GM19023 (cell line): ENCODE results near the gene ABHD16A.
A peak's percentile ranks its signal among the peaks of the same experiment; 100 is the strongest.

ENCODE experiments used
- ATAC-seq: cut with Tn5 transposase; IDR thresholded peaks from one replicate; pipeline ENCODE4 v1.9.1; 2021; ENCODE audit warnings: mild to moderate bottlenecking, moderate library complexity; ENCODE audit not compliant: unreplicated experiment

ABHD16A gene

DNA sequence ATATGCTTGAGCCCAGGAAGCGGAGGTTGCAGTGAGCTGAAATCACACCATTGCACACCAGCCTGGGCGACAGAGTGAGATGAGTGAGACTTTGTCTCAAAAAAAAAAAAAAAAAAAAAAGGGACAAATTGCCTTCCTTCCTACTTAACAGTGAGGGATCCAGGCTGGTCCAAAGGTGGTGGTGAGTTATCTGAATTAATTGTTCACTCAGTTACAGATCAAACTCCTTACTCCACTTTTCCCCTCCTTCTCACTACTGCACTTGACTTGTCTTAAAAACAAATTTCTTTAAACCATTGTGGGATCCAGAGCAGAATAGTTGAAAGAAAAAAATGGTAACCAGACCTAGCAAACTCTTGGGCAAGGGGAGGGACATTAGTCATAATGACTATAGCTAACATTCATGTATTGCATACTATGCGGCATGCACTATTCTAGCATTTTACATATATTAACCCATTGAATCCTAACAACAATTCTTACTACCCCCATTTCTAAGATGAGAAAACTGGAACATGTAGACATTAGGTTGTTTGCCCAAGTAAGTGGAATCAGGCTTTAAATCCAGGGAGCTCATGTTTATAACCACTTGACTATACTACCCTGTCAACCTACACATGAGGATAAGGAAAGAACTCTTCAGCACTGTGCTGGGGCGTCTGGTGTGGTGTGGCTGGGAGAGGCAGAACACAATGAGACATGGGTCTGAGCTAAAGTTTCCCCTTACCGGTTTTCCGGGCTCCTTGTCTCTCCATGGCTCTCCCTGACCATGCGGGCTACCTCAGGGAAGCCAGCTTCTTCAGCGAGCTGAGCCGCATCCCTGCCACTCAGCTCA, 39.8 kb downstream of the ABHD16A start:
- no peak for ATAC-seq

- ATAC-seq, result no peak
Measured at GRCh38 chr6:31662124-31662723, 40.9 kb downstream of the ABHD16A start.

GRCh38 chr6:31661262-31662123, 41.6 kb downstream of the ABHD16A start:
- no peak for ATAC-seq

DNA sequence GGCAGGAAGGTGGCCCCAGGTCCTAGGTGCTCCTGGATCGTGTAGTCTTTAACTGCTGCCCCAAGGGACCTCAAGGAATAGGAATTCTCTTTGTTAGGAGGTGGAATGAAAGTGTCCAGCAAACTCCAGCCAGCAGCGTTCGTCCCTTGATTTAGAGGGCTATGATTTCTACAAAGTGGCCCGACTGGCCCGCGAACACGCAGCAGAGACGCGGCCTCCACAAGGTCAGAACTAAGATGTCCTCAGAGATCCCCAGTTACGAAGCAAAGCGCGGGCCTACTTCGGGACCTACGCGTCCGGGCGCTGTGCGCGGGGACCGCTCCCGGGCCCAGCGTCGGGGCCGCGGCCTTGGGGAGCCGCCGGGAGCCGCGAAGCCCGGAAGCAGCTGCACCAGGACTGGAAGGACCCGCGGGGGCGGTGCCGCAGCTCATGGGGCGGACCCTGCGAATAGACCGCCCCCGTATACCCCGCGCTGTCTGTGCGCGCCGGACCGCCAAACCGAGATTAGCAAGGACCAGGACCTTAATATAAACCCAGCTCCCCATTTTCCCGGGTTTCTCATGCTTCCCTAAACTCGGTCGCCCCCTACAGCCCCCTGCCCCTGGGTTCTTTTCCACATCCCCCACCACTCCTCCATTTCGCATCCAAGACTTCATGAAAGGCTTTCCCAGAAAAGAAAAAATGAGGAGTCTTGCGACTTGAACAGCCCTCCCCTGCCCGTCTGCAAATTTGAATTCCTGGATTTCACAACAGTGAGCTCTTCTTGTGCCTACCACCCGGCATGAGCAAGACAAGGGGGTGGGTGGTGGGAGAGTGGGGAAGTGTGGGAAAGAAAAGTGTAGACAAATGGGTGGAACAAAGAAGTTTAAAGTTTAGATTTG, 42.5 kb downstream of the ABHD16A start, which contains the start of gene C6orf47:
TSS of gene C6orf47 (minus strand) at position 398 of the 881 bp plus-strand sequence. CDS start 831 bp downstream, outside the sequence.
- peak; percentile 56 for ATAC-seq

DNA sequence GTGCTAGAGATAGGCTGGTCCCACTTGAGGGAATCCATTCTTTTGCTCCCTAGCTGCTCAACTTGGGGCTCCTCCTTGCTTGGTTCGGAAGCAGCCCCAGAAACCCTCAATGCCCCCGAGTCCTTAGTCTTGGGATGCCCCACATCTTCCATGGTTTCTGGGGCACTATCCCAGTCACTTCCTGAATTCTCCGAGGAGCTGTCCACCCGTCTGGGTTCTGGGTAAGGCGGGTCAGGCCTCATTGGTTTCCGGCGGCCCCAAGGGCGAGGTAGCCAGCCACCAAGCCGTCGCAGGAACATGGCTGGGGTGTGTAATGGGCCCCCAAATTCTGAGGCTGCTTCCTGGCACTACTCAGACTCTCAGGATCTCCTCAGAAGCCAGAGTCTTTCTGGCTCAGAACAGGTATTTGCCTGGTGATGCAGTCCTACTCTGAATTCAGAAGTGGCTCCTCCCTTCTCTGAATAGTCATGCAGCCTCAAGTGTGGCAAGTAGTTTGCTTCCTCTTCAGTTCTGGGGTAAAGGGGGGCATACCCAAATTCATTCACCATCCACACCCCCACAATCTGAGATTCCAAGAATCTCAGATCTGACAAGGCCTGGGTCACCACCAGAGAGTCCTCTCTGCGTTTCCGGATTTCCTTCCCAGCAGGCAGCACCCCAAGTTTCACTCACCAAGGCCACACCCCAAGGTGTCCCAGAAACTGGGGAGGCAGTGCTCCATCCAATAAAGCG, 43.3 kb downstream of the ABHD16A start:
- no peak for ATAC-seq

DNA sequence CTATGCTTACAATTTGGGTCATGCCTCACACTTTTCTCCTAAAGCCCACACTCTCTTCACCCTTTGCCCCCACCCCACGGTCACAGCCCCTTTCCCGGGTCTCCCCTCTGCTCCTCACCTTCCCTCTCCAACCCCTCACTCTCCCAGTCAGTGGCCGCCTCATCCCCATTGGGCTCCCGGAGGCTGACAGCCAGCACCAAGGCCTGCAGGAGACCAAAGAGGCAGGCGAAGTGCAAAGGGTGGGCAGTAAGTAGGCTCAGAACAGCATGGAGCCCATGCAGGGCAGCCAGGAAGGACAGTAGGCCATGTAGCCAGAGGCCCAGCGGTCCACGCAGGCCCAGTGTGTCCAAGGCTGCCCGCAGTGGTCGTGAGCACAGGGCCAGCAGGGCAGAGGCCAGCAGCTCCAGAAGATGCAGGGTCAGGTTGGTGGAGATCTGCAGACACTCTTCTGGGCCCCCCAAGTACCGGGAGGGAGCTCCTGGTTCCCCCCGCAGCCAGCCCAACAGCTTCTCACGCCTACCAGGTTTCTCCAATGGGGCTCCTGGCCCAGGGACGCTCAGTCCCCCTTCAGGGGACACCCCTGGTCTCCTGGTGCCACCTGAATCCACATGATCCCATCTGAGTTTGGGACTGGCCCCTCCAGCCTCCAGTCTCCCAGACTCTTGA, 44.0 kb downstream of the ABHD16A start:
- ATAC-seq, result no peak

DNA sequence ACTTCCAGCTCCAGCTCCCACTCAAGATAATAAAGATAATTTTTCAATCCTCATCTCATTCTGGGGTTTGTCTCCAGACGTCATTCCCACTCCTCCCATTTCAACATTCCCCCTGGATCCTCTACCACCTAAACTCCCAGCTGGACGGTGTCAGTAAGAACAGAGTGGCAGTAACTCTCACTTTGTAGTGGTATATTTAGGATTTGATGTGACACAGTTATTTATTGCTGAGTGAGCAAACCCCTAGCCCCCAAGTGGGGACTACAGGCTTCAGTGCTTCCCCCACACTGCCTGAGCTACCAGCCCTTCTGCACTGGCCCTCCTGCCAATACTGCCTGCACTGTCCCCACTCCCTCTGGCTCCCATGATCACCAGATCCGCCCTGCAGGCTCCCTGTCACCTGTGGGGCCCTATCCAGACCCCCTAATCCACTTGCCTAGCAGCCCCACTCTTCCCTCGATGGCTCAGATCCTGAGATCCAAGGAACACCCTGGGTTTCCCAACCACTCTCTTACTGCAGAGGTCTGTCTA, 44.9 kb downstream of the ABHD16A start:
- ATAC-seq, result no peak

DNA sequence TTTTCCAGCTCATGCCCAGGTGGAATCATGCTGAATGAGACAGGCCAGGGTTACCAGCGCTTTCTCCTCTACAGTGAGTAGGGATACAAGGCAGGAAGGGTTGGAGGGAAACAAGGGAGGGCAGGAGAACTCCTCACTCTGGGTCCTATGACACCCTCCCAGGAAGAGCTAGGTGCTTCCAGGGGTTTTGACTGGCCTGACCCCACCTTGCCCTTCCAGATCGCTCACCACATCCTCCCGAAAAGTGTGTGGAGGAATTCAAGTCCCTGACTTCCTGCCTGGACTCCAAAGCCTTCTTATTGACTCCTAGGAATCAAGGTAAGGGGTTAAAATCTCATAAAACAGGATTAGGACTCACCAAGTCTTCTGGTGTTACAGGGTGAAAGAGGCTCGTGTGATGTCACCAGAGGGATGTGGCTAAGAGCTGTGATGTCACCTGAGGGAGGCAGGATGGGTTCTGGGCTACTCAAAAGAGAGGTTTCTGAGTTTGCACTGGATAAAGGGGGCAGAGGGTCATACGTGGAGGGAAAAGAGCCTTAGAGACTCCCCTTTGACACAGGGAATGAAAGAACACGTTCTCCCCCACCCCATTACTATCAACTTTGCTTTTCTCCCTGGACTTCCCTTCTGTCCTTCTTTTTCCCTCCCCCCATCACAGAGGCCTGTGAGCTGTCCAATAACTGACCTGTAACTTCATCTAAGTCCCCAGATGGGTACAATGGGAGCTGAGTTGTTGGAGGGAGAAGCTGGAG, 45.5 kb downstream of the ABHD16A start:
- ATAC-seq, result no peak

- no peak for ATAC-seq
Measured at GRCh38 chr6:31655349-31656237, 47.5 kb downstream of the ABHD16A start, which contains the start of gene APOM. APOM (plus strand) TSS chr6:31655894; CDS start chr6:31655967, 73 bp downstream.

GRCh38 chr6:31654574-31655348, 48.4 kb downstream of the ABHD16A start:
- no peak for ATAC-seq

GRCh38 chr6:31652925-31653724, 50.0 kb downstream of the ABHD16A start:
- peak; percentile 61 for ATAC-seq

DNA sequence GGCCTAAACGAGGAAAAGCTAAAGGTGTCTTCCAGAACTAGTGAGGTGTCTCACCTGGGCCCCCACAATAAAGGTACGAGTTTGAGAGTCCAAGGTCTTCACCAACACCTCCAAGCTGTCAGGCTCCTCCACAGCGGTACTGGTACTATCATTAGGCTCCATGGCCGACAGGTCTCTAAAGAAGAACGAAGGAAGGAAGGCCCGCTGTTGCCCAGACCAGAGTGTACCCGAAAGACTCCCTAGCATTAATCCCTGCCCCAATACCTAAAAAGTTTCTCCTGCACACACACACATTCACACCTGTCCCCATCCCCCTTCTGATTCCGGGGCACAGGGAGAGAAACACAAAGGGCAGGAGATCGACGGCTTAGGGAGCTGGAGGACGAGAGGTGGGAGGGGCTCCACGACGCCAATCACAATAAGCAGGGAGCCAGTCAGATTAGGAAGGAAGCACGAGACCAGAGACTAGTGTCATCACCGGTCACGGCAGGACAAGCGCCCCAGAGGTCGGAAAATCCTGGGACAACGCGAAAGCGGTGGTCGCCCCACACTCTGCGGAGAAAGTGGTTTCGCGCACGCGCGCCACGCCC, 51.4 kb downstream of the ABHD16A start:
- peak; percentile 18 for ATAC-seq

DNA sequence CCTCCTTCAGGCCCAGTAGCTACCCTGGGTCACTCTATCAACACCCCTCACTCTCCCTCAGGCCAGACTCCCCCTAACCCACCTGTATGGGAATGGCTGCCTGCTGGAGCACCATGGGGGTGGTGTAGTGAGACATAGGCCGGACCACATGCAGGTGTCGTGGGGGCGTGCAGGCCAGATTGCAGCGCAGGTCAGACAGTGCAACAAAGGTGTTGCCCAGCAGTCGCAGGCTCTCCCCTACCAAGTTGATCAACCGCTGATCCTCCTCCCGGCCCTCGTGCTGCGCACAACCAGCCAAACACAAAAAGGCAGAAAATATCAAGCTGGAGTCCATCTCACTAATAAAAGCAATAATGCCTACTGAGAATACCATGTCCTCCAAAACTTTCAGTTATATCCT, 57.8 kb downstream of the ABHD16A start:
- ATAC-seq, result no peak

GRCh38 chr6:31643818-31644454, 59.2 kb downstream of the ABHD16A start:
- no peak for ATAC-seq
